ENCODE measurements around the gene ZMIZ1. TPM values are rescaled to one million over a fixed set of nuclear protein-coding genes. Genes with fewer than 3 reads are reported as not detected.

The ZMIZ1 gene
- total RNA-seq, 1 experiment from 2014 or later, result 34.2 TPM

GRCh38 chr10:79358811-79359210 is 290.0 kb downstream of the ZMIZ1 start:
- H3K4me1 ChIP-seq (ENCODE audit: control insufficient read depth, insufficient read depth, low read length), result no peaks in the 10 kb centered on the region
- ChIA-PET CTCF (no interaction called here), POLR2A (no interaction called here)
- H3K9me3 ChIP-seq (ENCODE audit: control insufficient read depth, insufficient read depth, low read depth, low read length), result no peaks in the 10 kb centered on the region
- intact Hi-C loops (cut with micrococcal nuclease; ENCODE audit: unreplicated experiment) (no loop called here), in situ Hi-C loops (cut with HindIII; ENCODE audit: low pct_unique_long_range_greater_than_20kb, low sequenced_read_pairs) (no loop called here)
- no peaks in the 10 kb centered on the region for H3K36me3 ChIP-seq (ENCODE audit: control insufficient read depth, insufficient read depth, low read length)
- H3K27ac ChIP-seq (ENCODE audit: low read length), result no peak overlapping the region
- TF ChIP-seq CTCF (IDR thresholded peaks at IDR 0.05), result no peak
- no peak for TF ChIP-seq SIN3A (IDR thresholded peaks at IDR 0.05; ENCODE audit: borderline replicate concordance, insufficient read depth, low read depth, low read length)
- no peak for TF ChIP-seq REST (IDR thresholded peaks at IDR 0.05; ENCODE audit: insufficient read depth in 1 of 2, low read depth in 2 of 2, low read length in 1 of 2)
- TF ChIP-seq TCF7L2 (IDR thresholded peaks at IDR 0.05; ENCODE audit: low read depth, low read length), result no peak
- no peak for TF ChIP-seq POLR2AphosphoS5 (IDR thresholded peaks at IDR 0.05; ENCODE audit: low read depth, low read length)
- no TSS peak for BruUV-seq (replicated peaks)
- ATAC-seq, result no peak
- H3K4me3 ChIP-seq (ENCODE audit: low read depth in 2 of 2, low read length in 2 of 2), result no peak overlapping the region
- DNase-seq (ENCODE audit: low read depth, low spot score), result no peak
- peaks cover 3% of the 10 kb centered on the region; the same call in 1 of the 2 replicates for H3K27me3 ChIP-seq (ENCODE audit: control insufficient read depth, insufficient read depth, low read length)

- no TSS peak for BruUV-seq (replicated peaks)
- intact Hi-C loops (cut with micrococcal nuclease; ENCODE audit: unreplicated experiment) (no loop called here), in situ Hi-C loops (cut with HindIII; ENCODE audit: low pct_unique_long_range_greater_than_20kb, low sequenced_read_pairs) (no loop called here)
- Histone ChIP-seq H3K27me3 (ENCODE audit: control insufficient read depth, insufficient read depth, low read length) (peaks cover 11% of the 10 kb centered on the region; the same call in 1 of the 2 replicates), H3K9me3 (ENCODE audit: control insufficient read depth, insufficient read depth, low read depth, low read length) (no peaks in the 10 kb centered on the region), H3K36me3 (ENCODE audit: control insufficient read depth, insufficient read depth, low read length) (no peaks in the 10 kb centered on the region), H3K4me3 (ENCODE audit: low read depth in 2 of 2, low read length in 2 of 2) (no peak overlapping the region), H3K4me1 (ENCODE audit: control insufficient read depth, insufficient read depth, low read length) (no peaks in the 10 kb centered on the region), H3K27ac (ENCODE audit: low read length) (no peak overlapping the region)
- no peak for ATAC-seq
- TF ChIP-seq REST (IDR thresholded peaks at IDR 0.05; ENCODE audit: insufficient read depth in 1 of 2, low read depth in 2 of 2, low read length in 1 of 2), result no peak
- no peak for TF ChIP-seq POLR2AphosphoS5 (IDR thresholded peaks at IDR 0.05; ENCODE audit: low read depth, low read length)
- TF ChIP-seq SIN3A (IDR thresholded peaks at IDR 0.05; ENCODE audit: borderline replicate concordance, insufficient read depth, low read depth, low read length), result no peak
- no peak for TF ChIP-seq TCF7L2 (IDR thresholded peaks at IDR 0.05; ENCODE audit: low read depth, low read length)
- no peak for TF ChIP-seq CTCF (IDR thresholded peaks at IDR 0.05)
- no peak for DNase-seq (ENCODE audit: low read depth, low spot score)
- ChIA-PET CTCF (no interaction called here), POLR2A (interaction anchor here (0.6 kb wide), 1 partner anchor 803 kb away, joined by 3 read pairs; no protein-coding TSS in a partner anchor)
These were observed 291.2 kb downstream of the ZMIZ1 start for GRCh38 chr10:79359816-79360498.
